ENCODE measurements around the gene SCYL2.

- no peak for TF ChIP-seq POLR2A (IDR thresholded peaks at IDR 0.05)
- TF ChIP-seq, protein P1, sequence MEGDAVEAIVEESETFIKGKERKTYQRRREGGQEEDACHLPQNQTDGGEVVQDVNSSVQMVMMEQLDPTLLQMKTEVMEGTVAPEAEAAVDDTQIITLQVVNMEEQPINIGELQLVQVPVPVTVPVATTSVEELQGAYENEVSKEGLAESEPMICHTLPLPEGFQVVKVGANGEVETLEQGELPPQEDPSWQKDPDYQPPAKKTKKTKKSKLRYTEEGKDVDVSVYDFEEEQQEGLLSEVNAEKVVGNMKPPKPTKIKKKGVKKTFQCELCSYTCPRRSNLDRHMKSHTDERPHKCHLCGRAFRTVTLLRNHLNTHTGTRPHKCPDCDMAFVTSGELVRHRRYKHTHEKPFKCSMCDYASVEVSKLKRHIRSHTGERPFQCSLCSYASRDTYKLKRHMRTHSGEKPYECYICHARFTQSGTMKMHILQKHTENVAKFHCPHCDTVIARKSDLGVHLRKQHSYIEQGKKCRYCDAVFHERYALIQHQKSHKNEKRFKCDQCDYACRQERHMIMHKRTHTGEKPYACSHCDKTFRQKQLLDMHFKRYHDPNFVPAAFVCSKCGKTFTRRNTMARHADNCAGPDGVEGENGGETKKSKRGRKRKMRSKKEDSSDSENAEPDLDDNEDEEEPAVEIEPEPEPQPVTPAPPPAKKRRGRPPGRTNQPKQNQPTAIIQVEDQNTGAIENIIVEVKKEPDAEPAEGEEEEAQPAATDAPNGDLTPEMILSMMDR (IDR thresholded peaks at IDR 0.05): no peak
Measured at GRCh38 chr12:100279607-100280244, 12.7 kb downstream of the SCYL2 start.

All from body of pancreas (tissue), 4 donors.